GM21381 (cell line): ENCODE data around the gene ZBTB17.

Source experiments
- ATAC-seq: cut with Tn5 transposase; IDR thresholded peaks from one replicate; pipeline ENCODE4 v1.9.1; 2021; ENCODE audit warnings: mild to moderate bottlenecking, moderate library complexity; ENCODE audit not compliant: unreplicated experiment

ZBTB17 gene

GRCh38 chr1:15948595-15949452 lies 27.1 kb downstream of the ZBTB17 start:
- ATAC-seq, result no peak

GRCh38 chr1:15948091-15948591 lies 27.8 kb downstream of the ZBTB17 start:
- no peak for ATAC-seq

GRCh38 chr1:15947382-15948090 lies 28.4 kb downstream of the ZBTB17 start:
- no peak for ATAC-seq

- no peak for ATAC-seq
Observed at GRCh38 chr1:15946571-15947381, 29.1 kb downstream of the ZBTB17 start.

GRCh38 chr1:15945832-15946448 lies 30.0 kb downstream of the ZBTB17 start:
- ATAC-seq, result no peak

- ATAC-seq, result no peak
Observed at GRCh38 chr1:15945011-15945831, 30.7 kb downstream of the ZBTB17 start.

GRCh38 chr1:15944308-15945010 lies 31.4 kb downstream of the ZBTB17 start:
- no peak for ATAC-seq

- no peak for ATAC-seq
Observed at GRCh38 chr1:15943992-15944307, 32.0 kb downstream of the ZBTB17 start.

GRCh38 chr1:15943328-15943991 lies 32.4 kb downstream of the ZBTB17 start:
- no peak for ATAC-seq

GRCh38 chr1:15942661-15943327 lies 33.1 kb downstream of the ZBTB17 start:
- no peak for ATAC-seq

GRCh38 chr1:15941899-15942660 lies 33.8 kb downstream of the ZBTB17 start:
- ATAC-seq, result no peak

- no peak for ATAC-seq
Observed at GRCh38 chr1:15941044-15941840, 34.7 kb downstream of the ZBTB17 start.

GRCh38 chr1:15940110-15941043 lies 35.5 kb downstream of the ZBTB17 start:
- ATAC-seq, result no peak

- no peak for ATAC-seq
Observed at GRCh38 chr1:15939181-15940109, 36.5 kb downstream of the ZBTB17 start.
